Kidney (tissue), 14 donors: ENCODE data around the gene FGFR2. TPM values are rescaled to one million over a fixed set of nuclear protein-coding genes. Genes with fewer than 3 reads are reported as not detected.

ENCODE experiments used
- DNase-seq, 5 donors: peaks; one replicate each; pipeline ENCODE4 v3.0.0-alpha.2; 2013 to 2020
- FAIRE-seq: peaks from 2 replicates; lab custom pipeline; 2012; peaks lifted over from hg19 to GRCh38; lab: Jason Lieb, UNC
- H3K27ac ChIP-seq, 2 donors: one replicate each; pipeline ENCODE4 v1.7.0; 2013; ENCODE audit warnings: low read depth in 2 of 2, low read length in 2 of 2, inconsistent platforms in 1 of 2
- H3K27me3 ChIP-seq: one replicate; pipeline ENCODE4 v1.7.1; 2013; ENCODE audit warnings: low read length, inconsistent platforms; ENCODE audit not compliant: control insufficient read depth, insufficient read depth
- H3K36me3 ChIP-seq, 3 donors: one replicate each; pipeline versions ENCODE4 v1.7.0 to v1.7.1; 2013; ENCODE audit warnings: low read length in 3 of 3, control low read depth in 1 of 3, inconsistent platforms in 1 of 3; ENCODE audit not compliant: insufficient read depth in 3 of 3, control insufficient read depth in 2 of 3
- H3K4me1 ChIP-seq, 3 donors: one replicate each; pipeline versions ENCODE4 v1.7.0 to v1.7.1; 2013; ENCODE audit warnings: low read length in 3 of 3, inconsistent platforms in 1 of 3, low read depth in 1 of 3; ENCODE audit not compliant: control insufficient read depth in 2 of 3, insufficient read depth in 2 of 3
- H3K4me3 ChIP-seq, 3 donors: one replicate each; pipeline versions ENCODE4 v1.7.0 to v1.8.1; 2013; ENCODE audit warnings: low read length in 3 of 3, control low read depth in 1 of 3, inconsistent platforms in 1 of 3
- H3K9ac ChIP-seq, 3 donors: one replicate each; pipeline versions ENCODE4 v1.7.0 to v1.7.1; 2013; ENCODE audit warnings: low read length in 3 of 3, control low read depth in 1 of 3, inconsistent platforms in 1 of 3
- H3K9me3 ChIP-seq, 3 donors: one replicate each; pipeline versions ENCODE4 v1.7.0 to v1.7.1; 2013; ENCODE audit warnings: low read length in 3 of 3, control low read depth in 1 of 3, inconsistent platforms in 1 of 3; ENCODE audit not compliant: control insufficient read depth in 2 of 3, insufficient read depth in 1 of 3
- intact Hi-C: fragments of 100-400 bp; cut with DNase I; formaldehyde crosslinking; loops from one replicate; pipeline ENCODE4 v1.11.1; 2022
- polyA plus RNA-seq: library from polyadenylated mRNA; stranded (reverse); fragments of 350-450 nt; fragmentation: Illumina TruSeq; extraction: RNeasy Lipid Tissue Mini Kit (QIAGEN cat#74804); gene quantifications from one replicate; pipeline ENCODE4 v1.2.3, GENCODE V29; 2014; ENCODE audit warnings: low read depth, low replicate concordance; ENCODE audit not compliant: insufficient read depth
- total RNA-seq: library from RNA; stranded (reverse); fragmentation: NEBNext Ultra II Directional; extraction: Animal tissue kit (Norgen Biotek cat#: 25700); gene quantifications from one replicate; pipeline ENCODE4 v1.2.1, GENCODE V29; 2021
- TF ChIP-seq, protein P1 (sequence below): IDR thresholded peaks from 3 replicates; pipeline ENCODE4 v1.5.1; 2012; ENCODE audit warnings: mild to moderate bottlenecking, moderate library complexity, borderline replicate concordance; ENCODE audit not compliant: insufficient read depth; ENCODE audit errors: extremely low read depth
- donor health status: control.
- donor health status: control.
- donor health status: control.
- donor health status: control.
- donor health status: control.
- donor health status: DM: yes; HTN: yes; CAD: no.
- donor health status: Normal renal cell carcinoma (clear cell type).

Gene FGFR2
- total and polyA plus RNA-seq, 2 donors from 2014 or later: 20.2 to 59.4 TPM

DNA sequence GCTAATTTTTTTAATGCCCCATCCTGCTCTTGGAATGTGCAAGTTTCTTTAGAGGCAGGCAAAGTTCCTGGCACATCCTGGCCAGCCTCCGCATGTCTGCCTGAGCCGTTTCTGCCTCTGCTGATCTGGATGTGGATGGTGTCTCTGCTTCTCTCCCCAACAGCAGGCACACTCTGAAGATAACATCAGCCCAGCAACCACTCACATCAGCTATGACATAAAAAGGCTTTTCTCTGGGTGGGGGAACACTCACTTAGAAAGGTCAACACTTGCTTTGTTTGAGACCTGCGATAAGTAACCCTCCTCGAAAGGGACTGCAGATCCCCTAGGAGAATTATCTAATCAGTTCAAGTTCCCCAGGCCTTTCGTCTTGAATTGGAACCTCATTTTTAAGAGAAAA is 142.9 kb downstream of the FGFR2 start:
- Histone ChIP-seq H3K9ac (no peak overlapping the region), H3K27me3 (no peaks in the 10 kb centered on the region), H3K4me3 (no peak overlapping the region), H3K4me1 (peaks cover 0 to 4% (median 0%) of the 10 kb centered on the region in 3 donors), H3K36me3 (no peaks in the 10 kb centered on the region), H3K27ac (no peak overlapping the region), H3K9me3 (no peaks in the 10 kb centered on the region)
- no peak for DNase-seq
- intact Hi-C loops: no loop called here
- no peak for FAIRE-seq
- TF ChIP-seq, protein P1, sequence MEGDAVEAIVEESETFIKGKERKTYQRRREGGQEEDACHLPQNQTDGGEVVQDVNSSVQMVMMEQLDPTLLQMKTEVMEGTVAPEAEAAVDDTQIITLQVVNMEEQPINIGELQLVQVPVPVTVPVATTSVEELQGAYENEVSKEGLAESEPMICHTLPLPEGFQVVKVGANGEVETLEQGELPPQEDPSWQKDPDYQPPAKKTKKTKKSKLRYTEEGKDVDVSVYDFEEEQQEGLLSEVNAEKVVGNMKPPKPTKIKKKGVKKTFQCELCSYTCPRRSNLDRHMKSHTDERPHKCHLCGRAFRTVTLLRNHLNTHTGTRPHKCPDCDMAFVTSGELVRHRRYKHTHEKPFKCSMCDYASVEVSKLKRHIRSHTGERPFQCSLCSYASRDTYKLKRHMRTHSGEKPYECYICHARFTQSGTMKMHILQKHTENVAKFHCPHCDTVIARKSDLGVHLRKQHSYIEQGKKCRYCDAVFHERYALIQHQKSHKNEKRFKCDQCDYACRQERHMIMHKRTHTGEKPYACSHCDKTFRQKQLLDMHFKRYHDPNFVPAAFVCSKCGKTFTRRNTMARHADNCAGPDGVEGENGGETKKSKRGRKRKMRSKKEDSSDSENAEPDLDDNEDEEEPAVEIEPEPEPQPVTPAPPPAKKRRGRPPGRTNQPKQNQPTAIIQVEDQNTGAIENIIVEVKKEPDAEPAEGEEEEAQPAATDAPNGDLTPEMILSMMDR: no peak

DNA sequence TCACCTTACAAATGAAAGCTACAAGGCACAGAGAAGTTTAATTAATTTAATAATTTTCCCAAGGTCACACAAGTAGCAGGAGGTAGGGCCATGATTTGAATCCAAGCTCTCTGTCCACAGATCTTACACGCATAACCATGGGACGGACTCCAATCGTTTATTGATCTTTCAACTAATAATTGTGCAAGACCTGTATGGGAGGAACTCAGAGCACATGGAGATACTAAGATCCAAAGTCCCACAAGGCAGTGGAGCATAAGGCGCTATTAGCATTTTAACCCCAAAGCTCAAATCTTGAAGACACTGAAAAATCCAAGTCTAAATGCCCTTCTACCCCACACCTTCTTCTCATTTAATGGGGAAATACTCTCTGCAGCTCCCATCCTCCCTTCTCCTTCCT is 143.5 kb downstream of the FGFR2 start:
- Histone ChIP-seq H3K4me1 (peaks cover 2 to 10% (median 5%) of the 10 kb centered on the region in 3 donors), H3K36me3 (no peaks in the 10 kb centered on the region), H3K9ac (no peak overlapping the region), H3K4me3 (no peak overlapping the region), H3K27me3 (no peaks in the 10 kb centered on the region), H3K27ac (no peak overlapping the region), H3K9me3 (no peaks in the 10 kb centered on the region)
- FAIRE-seq (no peak), DNase-seq (no peak)
- TF ChIP-seq, protein P1: no peak
- intact Hi-C loops: no loop called here

DNA sequence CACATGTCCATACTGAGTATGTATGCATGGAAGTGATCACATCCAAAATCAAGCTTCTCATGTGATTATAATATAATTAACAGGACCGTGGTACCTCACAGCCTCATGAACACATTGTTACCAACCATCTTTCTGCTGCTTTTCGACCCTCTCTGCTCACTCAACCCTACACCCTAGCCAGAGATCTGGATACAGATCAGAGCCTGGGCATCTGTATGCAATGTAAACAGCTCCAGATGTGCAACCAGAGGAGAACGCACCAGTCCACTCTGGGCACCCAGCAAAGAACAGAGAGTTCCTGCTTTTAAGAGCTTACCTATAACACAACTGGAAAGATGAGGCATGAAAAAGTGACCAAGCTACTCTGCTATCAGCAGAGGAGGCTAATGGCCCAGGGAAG is 145.1 kb downstream of the FGFR2 start:
- Histone ChIP-seq H3K36me3 (no peaks in the 10 kb centered on the region), H3K27ac (no peak overlapping the region), H3K4me3 (no peak overlapping the region), H3K27me3 (no peaks in the 10 kb centered on the region), H3K4me1 (peaks cover 6 to 17% (median 7%) of the 10 kb centered on the region in 3 donors), H3K9me3 (no peaks in the 10 kb centered on the region), H3K9ac (no peak overlapping the region)
- intact Hi-C loops: no loop called here
- TF ChIP-seq, protein P1: no peak
- DNase-seq: no peak
- FAIRE-seq: no peak

DNA sequence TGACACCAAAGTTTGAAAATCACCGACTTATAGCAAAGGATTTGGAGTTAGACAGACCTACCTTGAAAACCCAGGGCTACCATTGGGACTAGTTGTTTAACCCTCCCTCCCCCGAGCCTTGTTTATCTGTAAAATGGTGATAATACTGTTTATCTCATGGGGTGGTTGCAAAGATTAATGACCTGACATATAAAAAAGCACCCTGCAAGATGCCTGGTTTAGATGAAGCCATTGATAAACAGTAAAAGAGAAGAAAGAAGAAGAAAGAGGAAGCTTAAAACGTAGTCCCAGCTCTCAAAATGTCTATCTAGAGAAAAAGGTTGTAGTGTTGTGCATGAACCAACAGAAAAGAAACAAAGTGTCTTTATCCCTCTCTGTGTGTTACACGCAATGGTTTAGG is 145.7 kb downstream of the FGFR2 start:
- Histone ChIP-seq H3K9ac (no peak overlapping the region), H3K36me3 (no peaks in the 10 kb centered on the region), H3K27ac (no peak overlapping the region), H3K4me1 (peaks cover 6 to 18% (median 7%) of the 10 kb centered on the region in 3 donors), H3K4me3 (no peak overlapping the region), H3K27me3 (no peaks in the 10 kb centered on the region), H3K9me3 (no peaks in the 10 kb centered on the region)
- intact Hi-C loops: no loop called here
- no peak for DNase-seq
- FAIRE-seq: no peak
- TF ChIP-seq, protein P1: no peak
